HG03575 (cell line): ENCODE measurements around the gene GFRA1.
"Not testable (repeated sequence)": the region's sequence is repeated elsewhere in the genome, so short reads cannot be mapped to it uniquely, and the experiment has no call there.

Experiments
- ATAC-seq: cut with Tn5 transposase; IDR thresholded peaks from one replicate; pipeline ENCODE4 v1.9.1; 2021; ENCODE audit not compliant: unreplicated experiment, insufficient number of reproducible peaks, low FRiP score; ENCODE audit errors: extremely low read depth

Gene GFRA1

DNA sequence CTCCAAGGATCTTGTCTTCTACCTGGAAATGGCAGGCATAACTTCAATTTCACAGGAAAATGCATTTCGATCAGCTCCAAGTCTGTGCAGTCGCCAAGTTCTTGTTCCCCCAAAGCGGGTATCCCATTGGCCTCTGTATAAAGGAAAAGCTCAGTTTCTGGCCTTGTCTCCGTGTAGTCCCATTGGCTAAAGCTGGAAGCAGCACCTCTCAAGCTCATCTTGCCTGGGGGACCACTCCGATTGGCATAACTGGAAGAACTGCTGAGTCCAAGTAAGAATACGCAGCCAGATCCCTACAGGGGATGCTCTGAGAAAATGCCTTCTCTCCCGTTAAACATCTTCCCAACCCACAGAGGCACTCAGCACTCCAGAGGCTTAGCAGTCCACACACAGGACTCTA, 205.2 kb downstream of the GFRA1 start:
- ATAC-seq = no peak

DNA sequence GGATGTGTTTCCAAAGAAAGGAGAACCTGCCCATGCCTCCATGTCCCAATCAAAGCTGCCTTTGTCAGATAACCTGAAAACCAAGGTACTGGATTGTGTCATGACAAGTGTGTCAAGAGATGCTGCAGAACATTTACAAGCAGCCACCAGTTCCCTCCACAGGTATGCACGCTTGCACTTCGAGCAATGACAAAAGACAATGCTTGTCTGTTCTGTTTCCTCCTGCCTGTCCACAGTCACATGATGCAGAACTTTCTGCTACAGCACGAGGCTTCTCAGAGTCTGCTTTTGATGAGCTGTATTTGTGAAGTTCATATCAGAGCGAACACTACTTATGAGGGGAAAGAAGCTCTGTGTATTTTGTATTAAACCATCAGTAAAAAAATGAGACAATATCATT, 209.9 kb downstream of the GFRA1 start:
- no peak for ATAC-seq

DNA sequence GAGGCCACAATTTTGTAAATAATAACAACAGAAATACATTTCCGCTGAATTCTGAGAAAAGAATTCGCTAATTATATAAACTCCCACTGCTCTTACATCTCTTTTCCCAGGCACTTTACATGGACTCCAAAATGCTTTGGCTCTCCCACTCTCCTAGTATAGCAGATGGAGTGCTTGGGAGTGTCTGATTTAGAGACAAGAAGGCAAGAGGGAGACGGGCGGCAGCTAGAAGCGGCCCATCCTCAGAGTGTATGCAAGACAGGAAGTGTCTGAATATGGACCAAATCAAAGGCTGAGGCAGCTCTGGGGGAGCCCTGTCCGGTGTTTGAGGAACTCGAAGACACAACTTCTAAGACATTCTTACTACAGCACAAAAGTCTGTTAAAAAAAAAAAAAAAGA, 212.1 kb downstream of the GFRA1 start:
- ATAC-seq = no peak

DNA sequence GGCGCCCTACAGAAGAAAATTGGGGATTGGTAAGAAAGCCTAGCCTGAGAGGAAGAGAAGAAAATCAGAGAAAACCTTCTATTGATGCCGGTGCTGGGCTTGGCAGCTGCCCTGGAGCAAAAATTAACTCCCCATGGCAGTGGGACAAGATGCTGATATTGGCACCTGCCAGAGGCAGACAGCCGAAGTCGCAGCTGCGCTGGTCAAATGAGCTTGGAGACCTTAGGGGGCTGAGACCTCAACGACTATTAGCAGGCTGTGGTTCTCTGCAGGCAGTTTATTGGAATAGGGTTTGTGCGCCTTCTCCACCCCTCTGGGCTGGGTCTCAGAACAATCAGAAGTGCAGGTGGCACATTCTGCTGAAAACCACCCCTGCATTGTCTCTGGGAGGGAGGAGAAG, 213.7 kb downstream of the GFRA1 start:
- ATAC-seq = no peak

DNA sequence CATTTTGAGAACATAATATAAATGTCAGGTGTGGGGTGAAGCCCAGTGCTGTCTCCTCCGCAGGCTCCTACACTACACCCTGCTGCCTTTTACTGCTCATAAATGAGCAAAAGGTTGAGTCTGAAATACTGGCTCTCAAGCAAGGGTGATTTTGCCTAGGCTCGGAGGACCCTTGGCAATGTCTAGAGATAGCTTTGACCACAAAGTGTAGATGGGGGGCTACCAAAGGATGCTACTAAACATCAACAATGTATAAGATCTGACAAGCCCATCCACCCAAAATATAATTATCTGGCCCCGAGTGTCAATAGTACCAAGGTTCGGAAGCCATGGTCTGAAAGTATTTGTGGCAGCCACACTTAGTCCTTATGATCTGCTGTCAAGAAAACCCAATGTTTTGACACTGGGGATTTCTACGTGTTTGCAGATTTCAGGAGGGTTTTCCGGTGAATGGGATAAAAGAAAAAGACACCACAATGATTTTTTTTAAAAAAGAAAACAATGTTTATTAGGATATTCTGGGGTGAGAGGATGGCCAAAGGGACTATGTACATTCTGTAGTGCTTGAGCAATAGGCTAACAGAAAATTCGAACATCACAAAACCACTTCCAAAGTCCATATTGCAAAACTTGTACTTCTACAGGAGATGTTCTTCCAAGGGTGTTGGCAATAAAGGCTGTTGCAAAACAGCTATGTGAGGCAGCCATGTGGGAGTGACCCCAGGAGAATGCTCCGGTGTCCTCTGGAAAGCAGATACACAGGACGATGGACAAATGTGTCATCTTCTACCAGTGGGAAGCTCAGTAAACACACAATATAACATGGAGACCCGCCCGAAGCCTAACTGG, 216.3 kb downstream of the GFRA1 start:
- ATAC-seq = no peak

DNA sequence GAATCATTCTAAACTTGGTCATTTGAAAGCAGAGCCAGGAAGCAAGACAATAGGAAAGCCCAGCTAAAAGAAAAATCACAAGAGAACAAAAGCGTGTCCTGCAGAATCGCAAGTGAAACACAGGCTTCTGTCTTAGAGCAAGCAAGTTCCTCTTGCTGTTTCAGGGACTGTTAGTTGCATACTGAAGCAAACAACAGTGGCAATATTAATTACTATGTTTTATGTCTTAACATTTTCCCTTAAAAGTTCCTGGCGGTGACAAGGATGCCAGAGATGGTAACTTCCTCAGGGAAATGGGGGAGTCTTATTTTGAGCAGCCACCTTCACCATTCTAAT, 217.1 kb downstream of the GFRA1 start:
- no peak for ATAC-seq

DNA sequence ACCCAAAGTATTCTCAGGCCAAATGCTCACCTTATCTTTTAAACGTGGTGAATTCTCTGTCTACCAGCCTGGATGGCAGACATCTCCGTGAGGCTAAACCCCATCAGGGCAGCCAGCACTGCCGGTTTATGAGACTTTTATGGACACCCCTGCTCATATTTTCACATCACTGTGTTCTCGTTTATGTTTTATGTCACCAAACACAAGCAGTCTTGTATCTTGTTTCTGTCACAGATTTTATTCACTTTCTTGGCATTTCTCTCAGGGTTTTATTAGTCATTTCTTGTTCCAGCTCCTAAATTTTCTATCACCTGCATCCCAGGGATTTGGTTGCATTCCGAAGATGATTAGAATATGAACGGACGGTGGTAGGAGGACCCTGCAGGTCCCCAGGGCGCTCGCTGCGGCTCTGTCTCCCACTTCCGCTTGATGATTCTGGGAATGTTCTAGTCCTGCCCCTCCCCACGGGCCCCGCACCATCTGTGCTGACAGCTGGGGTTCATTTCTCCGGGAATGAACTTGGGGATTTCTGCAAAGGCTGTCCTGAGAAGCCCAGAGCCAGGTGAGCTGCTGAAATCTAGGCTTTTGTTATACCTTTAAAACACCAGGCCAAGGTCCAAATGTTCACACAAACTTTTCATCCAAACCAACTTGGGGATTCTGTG, 217.6 kb downstream of the GFRA1 start:
- ATAC-seq = no peak

DNA sequence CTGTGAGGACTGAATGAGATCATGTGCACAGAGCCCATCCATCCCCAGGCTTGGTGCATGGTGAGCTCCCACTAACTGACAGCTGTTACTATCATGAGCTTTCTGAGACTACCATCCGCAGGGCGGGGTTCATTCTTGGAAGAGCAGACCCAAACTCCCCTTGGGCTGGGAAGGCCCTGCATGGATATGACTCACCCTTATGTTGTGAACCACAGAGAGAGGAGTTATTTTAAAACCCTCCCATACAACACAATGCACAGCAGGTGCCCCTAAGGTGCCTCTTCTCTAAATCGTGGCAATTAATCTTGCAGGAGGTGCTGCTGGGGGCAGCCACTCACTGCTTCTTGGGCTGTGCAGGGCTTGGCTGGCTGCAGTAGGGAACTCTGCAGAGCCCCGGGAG, 219.1 kb downstream of the GFRA1 start:
- no peak for ATAC-seq

DNA sequence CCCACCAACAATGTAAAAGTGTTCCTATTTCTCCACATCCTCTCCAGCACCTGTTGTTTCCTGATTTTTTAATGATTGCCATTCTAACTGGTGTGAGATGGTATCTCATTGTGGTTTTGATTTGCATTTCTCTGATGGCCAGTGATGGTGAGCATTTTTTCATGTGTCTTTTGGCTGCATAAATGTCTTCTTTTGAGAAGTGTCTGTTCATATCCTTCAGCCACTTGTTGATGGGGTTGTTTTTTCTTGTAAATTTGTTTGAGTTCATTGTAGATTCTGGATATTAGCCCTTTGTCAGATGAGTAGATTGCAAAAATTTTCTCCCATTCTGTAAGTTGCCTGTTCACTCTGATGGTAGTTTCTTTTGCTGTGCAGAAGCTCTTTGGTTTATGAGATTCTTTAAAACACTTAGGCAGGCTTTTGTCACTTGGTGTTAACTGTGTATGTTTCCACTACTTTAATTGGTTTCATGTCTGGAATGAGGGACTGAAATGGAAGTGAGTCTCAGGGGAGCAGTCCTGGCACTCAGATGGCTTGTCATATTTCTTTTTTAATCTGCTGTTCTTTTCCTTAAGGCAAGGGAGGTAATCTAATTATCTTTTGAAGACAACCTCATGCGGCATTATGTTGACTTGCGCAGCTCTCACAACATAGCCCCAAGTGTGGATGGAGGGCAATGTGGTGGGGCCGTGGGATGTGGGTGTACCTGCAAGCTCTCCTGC, 219.8 kb downstream of the GFRA1 start:
- not testable (repeated sequence) for ATAC-seq

DNA sequence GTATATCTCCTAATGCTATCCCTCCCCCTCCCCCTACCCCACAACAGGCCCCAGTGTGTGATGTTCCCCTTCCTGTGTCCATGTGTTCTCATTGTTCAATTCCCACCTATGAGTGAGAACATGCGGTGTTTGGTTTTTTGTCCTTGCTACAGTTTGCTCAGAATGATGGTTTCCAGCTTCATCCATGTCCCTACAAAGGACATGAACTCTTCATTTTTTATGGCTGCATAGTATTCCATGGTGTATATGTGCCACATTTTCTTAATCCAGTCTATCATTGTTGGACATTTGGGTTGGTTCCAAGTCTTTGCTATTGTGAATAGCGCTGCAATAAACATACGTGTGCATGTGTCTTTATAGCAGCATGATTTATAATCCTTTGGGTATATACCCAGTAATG, 220.5 kb downstream of the GFRA1 start:
- ATAC-seq = not testable (repeated sequence)

DNA sequence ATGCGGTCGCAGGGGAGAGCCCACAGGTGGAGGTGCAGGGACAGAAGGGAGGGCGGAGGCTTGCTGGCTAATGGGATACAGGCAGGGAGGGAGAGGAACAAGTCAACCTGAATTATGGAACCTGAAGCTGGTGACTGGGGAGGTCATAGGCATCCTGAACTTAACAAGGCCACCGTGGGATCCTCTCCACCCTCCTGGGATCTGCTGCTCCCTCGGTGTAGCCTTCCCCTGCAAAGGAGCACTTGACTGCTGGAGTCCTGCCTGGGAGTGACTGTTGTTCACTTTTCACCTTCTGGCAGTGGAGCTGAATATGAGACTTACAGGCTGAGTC, 223.1 kb downstream of the GFRA1 start:
- no peak for ATAC-seq

DNA sequence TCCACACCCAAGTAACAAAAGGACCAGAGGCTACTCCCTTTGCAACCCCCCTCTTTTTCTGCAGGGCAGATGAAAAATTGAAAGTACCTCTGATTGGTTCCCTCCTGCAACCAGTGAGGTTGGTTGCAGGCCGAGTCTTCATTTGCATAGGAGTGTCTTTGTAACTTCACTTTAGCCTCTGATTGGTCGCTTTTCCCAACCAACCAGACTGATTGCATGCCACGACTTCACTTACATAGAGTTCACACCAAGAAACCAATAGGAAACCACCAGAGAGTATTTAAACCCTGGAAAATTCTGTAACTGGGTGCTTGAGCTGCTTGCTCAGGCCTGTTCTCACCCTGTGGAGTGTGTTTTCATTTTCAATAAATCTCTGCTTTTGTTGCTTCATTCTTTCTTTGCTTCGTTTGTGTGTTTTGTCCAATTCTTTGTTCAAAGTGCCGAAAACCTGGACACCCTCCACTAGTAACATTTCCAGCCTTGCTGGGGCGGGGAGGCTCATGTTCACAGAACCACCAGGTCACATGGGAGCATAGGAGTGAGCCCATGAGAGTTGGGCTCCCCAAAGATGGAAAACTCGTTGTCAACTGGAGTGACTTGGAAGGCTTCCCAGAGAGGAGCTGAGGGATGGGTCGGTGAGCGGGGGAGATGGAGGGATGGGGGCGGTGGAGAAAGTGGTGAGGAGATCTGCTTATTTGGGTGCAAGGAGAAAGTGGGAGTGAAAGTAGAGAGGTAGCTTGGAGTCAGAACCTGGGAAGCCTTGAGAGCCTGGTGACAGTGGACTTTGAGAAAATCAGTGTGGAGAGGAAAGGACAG, 223.6 kb downstream of the GFRA1 start:
- ATAC-seq = no peak

DNA sequence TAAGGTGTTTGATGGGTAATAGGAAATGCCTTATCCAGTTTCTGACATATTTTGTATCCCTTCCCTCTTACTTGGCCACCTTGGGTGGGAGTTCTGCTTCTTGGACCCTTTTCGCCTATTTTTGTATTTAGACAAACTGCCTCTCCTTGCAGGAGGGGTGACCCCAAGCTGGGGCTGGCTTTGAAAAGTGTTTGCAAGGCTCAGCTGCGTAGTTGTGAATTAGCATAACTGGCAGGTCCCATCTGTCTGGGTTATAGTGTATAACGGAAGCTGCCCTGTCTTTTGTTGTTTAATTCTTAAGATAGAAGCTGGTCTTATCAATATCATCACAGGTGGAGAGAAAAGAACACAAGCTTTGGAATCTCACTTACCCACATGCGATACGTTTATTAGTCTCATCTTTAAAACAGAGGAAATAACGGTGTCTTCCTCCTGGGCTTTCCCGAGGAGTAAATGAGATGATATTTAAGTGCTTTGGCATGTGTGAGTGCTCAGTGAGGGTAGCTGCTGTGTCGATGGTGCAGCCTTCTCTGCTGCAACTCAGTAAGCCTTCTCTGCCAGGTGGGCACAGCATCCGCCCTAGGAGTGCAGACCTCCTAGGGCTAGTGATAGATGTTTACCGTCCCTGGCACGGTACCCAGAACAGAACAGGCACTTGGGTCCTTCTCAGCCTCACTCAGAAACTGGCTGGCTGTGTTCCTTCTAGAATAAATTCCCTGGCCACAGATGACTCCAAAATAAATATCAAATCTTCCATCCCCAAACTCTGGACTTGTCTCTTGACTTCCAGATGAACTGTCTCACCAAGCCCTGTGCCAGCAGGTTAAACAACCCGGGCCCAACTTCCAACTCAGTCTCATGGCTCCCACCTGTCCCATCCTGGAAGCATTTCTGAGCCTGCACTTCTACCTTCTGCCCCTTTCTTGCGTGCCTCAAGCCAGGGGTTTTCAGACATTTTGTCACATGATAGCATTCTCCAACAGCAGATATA, 227.3 kb downstream of the GFRA1 start:
- no peak for ATAC-seq

DNA sequence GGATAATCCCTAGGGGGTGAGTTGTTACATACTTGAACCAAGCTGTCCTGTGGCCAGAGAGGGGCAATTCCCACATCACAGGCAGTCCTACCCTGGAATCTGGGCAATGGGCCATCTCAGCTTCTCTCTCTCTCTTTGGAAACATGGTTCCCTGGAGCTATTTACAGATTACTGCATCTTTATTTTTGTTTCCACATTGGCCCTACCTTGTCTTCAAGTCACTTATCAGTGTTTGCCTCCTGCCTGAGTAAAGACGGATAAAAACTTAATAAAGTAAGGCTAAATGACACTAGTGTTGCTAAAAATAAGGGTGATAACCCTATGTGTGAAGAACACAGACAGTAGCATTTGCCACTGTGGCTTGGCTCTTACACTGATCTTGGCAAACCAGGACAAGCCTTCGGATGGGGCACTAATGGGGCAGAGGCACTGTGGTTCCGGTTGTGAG, 228.2 kb downstream of the GFRA1 start:
- ATAC-seq = no peak

DNA sequence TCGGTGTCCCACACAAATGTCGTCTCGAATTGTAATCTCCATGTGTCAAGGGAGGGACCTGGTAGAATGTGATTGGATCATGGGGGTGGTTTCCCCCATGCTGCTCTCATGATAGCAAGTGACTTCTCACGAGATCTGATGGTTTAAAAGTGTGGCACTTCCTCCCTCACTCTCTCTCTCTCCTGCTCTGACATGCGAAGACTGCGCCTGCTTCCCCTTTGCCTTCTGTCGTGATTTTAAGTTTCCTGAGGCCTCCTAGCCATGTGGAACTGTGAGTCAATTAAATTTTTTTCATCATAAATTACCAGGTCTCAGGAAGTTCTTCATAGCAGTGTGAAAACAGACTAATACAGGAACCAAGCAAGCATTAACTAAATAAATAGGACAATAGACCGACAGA, 229.1 kb downstream of the GFRA1 start:
- no peak for ATAC-seq

DNA sequence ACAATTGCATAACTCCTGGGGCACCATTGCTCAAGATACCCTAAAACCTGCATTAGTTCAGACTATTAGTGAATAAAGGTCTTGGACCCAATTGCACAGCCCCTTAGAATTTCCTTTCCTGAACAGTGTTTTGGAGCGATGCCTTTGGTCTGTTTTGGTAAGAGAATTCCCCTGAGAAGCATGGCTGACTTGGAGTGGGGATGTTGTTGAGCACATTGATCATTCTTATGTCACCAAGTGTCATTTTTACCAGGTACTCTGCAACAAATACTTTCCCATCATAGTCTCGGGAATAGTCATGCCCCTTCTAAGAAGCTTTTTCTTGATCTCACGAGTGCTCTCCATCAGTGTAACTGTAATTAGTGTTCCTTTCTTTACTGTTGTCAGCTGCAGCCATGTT, 229.7 kb downstream of the GFRA1 start:
- no peak for ATAC-seq

DNA sequence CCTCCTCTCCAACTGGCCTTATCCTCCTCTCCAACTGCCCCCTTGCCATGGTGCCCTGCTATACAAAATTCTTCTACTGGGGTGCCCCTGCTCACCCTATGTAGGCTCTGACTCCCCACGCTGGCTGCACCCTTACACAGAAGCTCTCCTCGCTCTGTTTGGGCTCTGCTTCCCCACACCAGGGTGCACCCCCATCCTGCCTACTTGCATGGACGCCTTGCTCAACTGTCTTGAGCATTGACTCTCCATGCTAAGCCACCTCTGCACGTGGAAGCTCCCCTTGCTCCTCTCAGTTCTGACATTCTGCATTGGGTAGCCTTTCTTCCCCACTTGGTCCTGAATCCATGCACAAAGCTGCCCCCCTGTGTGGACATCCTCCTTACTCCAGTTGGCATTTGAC, 231.1 kb downstream of the GFRA1 start:
- ATAC-seq = no peak

DNA sequence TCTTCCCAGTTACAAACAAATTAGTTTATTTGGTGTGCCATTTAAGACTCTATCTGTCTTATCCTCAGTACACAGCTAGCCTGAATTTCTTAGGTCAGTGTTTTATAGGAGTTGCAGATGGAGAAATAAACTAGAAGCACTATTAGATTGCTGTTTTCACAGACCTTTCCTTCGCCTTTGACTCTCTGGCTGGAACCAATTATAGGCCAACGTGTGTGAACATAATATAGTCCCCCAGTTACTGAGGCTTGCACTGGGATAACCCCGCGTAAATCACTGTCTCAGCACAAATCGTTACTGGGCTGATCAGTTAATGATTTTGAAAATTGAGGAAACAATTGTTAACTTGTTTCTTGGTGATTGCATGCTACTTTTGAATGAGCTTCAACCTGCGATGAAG, 233.4 kb downstream of the GFRA1 start:
- no peak for ATAC-seq
